B cell (primary cell): ENCODE measurements around the gene UBE2E3. TPM values are rescaled to one million over a fixed set of nuclear protein-coding genes. Genes with fewer than 3 reads are reported as not detected.

Experiments
- ATAC-seq: fragments of 200-7000 bp; cut with Tn5 transposase; one replicate; pipeline ENCODE4 v1.10.0; 2021; ENCODE audit warnings: low read depth, mild to moderate bottlenecking, moderate number of reproducible peaks, moderate library complexity
- CTCF ChIA-PET: fragments of 350-600 bp; sonication (Branson Sonifier 250); formaldehyde crosslinking; loops from one replicate; lab custom pipeline; 2021; ENCODE audit warnings: antibody characterized with exemption, inconsistent platforms; lab: Charles Lee
- POLR2A ChIA-PET: fragments of 350-600 bp; sonication (Branson Sonifier 250); formaldehyde crosslinking; loops from one replicate; lab custom pipeline; 2021; ENCODE audit warnings: antibody characterized with exemption; lab: Charles Lee
- DNase-seq: peaks from one replicate; pipeline ENCODE4 v3.0.0; 2013
- H2AFZ ChIP-seq: 2 replicates; pipeline ENCODE4 v1.6.1; 2012; ENCODE audit warnings: mild to moderate bottlenecking, low read depth, low read length; ENCODE audit not compliant: insufficient read depth, poor library complexity, severe bottlenecking
- H3K27ac ChIP-seq, 2 donors: 1 replicate in 1 of 2; 2 replicates in 1 of 2; pipeline ENCODE4 v1.5.1; 2012 to 2013; ENCODE audit warnings: low read length in 2 of 2, mild to moderate bottlenecking in 2 of 2, moderate library complexity in 1 of 2
- H3K27me3 ChIP-seq, 4 experiments: fragments of 200-600 bp in 1 of 4; sonication (generic) in 1 of 4; replicated peaks in 1 of 4; 1 replicate in 2 of 4; 2 replicates in 2 of 4; pipeline versions ENCODE4 v1.6.1 to v1.7.0; 2013 to 2016; ENCODE audit warnings: low read length in 3 of 4, mild to moderate bottlenecking in 2 of 4, mixed read lengths in 1 of 4, moderate library complexity in 1 of 4; ENCODE audit not compliant: insufficient read depth in 4 of 4, control insufficient read depth in 3 of 4; ENCODE audit errors: control extremely low read depth in 1 of 4
- H3K36me3 ChIP-seq, 2 experiments: replicated peaks in 1 of 2; 1 replicate in 1 of 2; 2 replicates in 1 of 2; pipeline versions ENCODE4 v1.6.1 to v1.7.1; 2013; ENCODE audit warnings: low read length in 1 of 2; ENCODE audit not compliant: insufficient read depth in 2 of 2, control insufficient read depth in 1 of 2; ENCODE audit errors: control extremely low read depth in 1 of 2, extremely low read depth in 1 of 2
- H3K4me1 ChIP-seq, 2 donors: fragments of 200-600 bp in 1 of 2; sonication (generic) in 1 of 2; 1 replicate in 1 of 2; 2 replicates in 1 of 2; pipeline versions ENCODE4 v1.5.1 to v1.6.1; 2013 to 2017; ENCODE audit warnings: low read length in 2 of 2; ENCODE audit not compliant: control insufficient read depth in 2 of 2, insufficient read depth in 2 of 2
- H3K4me2 ChIP-seq: replicated peaks from 2 replicates; pipeline ENCODE3; 2012; ENCODE audit warnings: mild to moderate bottlenecking, low read depth, low read length; ENCODE audit not compliant: poor library complexity, severe bottlenecking
- H3K4me3 ChIP-seq, 5 experiments: fragments of 200-600 bp in 1 of 5; sonication (generic) in 1 of 5; 1 replicate in 3 of 5; 2 replicates in 2 of 5; pipeline versions ENCODE4 v1.5.1 to v1.7.0; 2011 to 2016; ENCODE audit warnings: low read length in 4 of 5, mild to moderate bottlenecking in 4 of 5, low read depth in 2 of 5, control low read depth in 1 of 5, moderate library complexity in 1 of 5; ENCODE audit not compliant: insufficient read depth in 1 of 5; ENCODE audit errors: control extremely low read depth in 1 of 5, extremely low read depth in 1 of 5
- H3K79me2 ChIP-seq: fragments of 200-600 bp; sonication (generic); one replicate; pipeline ENCODE4 v1.6.0; 2016; ENCODE audit warnings: low read length; ENCODE audit not compliant: control insufficient read depth, insufficient read depth
- H3K9ac ChIP-seq: fragments of 200-600 bp; sonication (generic); 2 replicates; pipeline ENCODE4 v1.6.1; 2017; ENCODE audit warnings: mild to moderate bottlenecking, low read length, moderate library complexity
- H3K9me3 ChIP-seq, 3 donors: one replicate each; pipeline versions ENCODE4 v1.6.1 to v1.7.1; 2013; ENCODE audit warnings: low read length in 2 of 3; ENCODE audit not compliant: control insufficient read depth in 2 of 3, insufficient read depth in 1 of 3; ENCODE audit errors: control extremely low read depth in 1 of 3
- H4K20me1 ChIP-seq: 2 replicates; pipeline ENCODE4 v1.6.0; 2012; ENCODE audit warnings: mild to moderate bottlenecking, low read length; ENCODE audit not compliant: insufficient read depth, control insufficient read depth, poor library complexity, severe bottlenecking
- H3K27ac Mint-ChIP-seq: one replicate; pipeline ENCODE4 v1.8.0; 2021; ENCODE audit warnings: mixed read lengths
- H3K27me3 Mint-ChIP-seq: one replicate; pipeline ENCODE4 v1.8.0; 2021; ENCODE audit warnings: mixed read lengths
- H3K4me1 Mint-ChIP-seq: one replicate; pipeline ENCODE4 v1.8.0; 2021; ENCODE audit warnings: mixed read lengths
- H3K4me3 Mint-ChIP-seq: one replicate; pipeline ENCODE4 v1.8.0; 2021; ENCODE audit warnings: mixed read lengths
- H3K9me3 Mint-ChIP-seq: one replicate; pipeline ENCODE4 v1.8.0; 2022; ENCODE audit warnings: mixed read lengths; ENCODE audit not compliant: insufficient read depth
- CTCF ChIP-seq: fragments of 200-600 bp; IDR thresholded peaks from one replicate; pipeline ENCODE4 v1.8.0; 2022; ENCODE audit warnings: antibody characterized with exemption, mild to moderate bottlenecking
- EZH2 ChIP-seq: IDR thresholded peaks from 2 replicates; pipeline ENCODE4 v1.6.1; 2012; ENCODE audit warnings: borderline replicate concordance, low read depth, mild to moderate bottlenecking, moderate library complexity, low read length; ENCODE audit not compliant: insufficient read depth, poor library complexity, severe bottlenecking
- WGBS: methylation state at CpG from one replicate; pipeline ENCODE4 v1.1.5; 2013; ENCODE audit warnings: missing lambda C conversion rate; ENCODE audit not compliant: insufficient coverage; 5-methylcytosine and 5-hydroxymethylcytosine counted together
- intact Hi-C: fragments of 100-400 bp; cut with micrococcal nuclease; formaldehyde crosslinking; loops from one replicate; pipeline ENCODE4 v1.10.0; 2022
- polyA plus RNA-seq: library from polyadenylated mRNA; depleted of rRNA; stranded (reverse); fragments of >200 nt; gene quantifications from 2 replicates; pipeline ENCODE4 v1.2.3, GENCODE V29; 2012
- total RNA-seq, 2 donors: library from RNA; stranded (reverse); fragments of 120-200 nt in 1 of 2; gene quantifications; 1 replicate in 1 of 2; 2 replicates in 1 of 2; pipeline versions ENCODE4 v1.2.3 to v1.2.4, GENCODE V29; 2013 to 2022

UBE2E3 gene
- total and polyA plus RNA-seq, 2 donors (not counting 1 experiment from before 2014, with no cell fraction given) = 26.7 to 31.6 TPM

GRCh38 chr2:181007086-181007837 is 26.9 kb downstream of the UBE2E3 start:
- Histone ChIP-seq H3K9ac (no peak overlapping the region), H3K4me1 (no peaks in the 10 kb centered on the region), H4K20me1 (peaks cover 13% of the 10 kb centered on the region), H3K27me3 (no peaks in the 10 kb centered on the region), H3K79me2 (peaks cover 48% of the 10 kb centered on the region), H3K4me3 (no peak overlapping the region), H3K9me3 (no peaks in the 10 kb centered on the region), H3K36me3 (no peaks in the 10 kb centered on the region), H3K4me2 (no peak overlapping the region), H3K27ac (no peak overlapping the region), H2AFZ (no peak overlapping the region)
- Mint-ChIP-seq H3K4me3 (no peak overlapping the region), H3K9me3 (no peaks in the 10 kb centered on the region), H3K27ac (no peak overlapping the region), H3K27me3 (no peaks in the 10 kb centered on the region), H3K4me1 (peaks cover 23% of the 10 kb centered on the region)
- DNase-seq (no peak), ATAC-seq (no peak)
- ChIA-PET POLR2A (no interaction called here), CTCF (no interaction called here)
- no CpG with 5 or more reads among the region's 4 CpGs for WGBS
- intact Hi-C loops = no loop called here
- no peak for TF ChIP-seq EZH2
- no peak for TF ChIP-seq CTCF

- 100% methylated on average over 3 of the region's 3 CpGs for WGBS
- no peak overlapping the region for H3K4me3 ChIP-seq
- H2AFZ ChIP-seq = no peak overlapping the region
- Mint-ChIP-seq H3K4me1 (peaks cover 23% of the 10 kb centered on the region), H3K4me3 (no peak overlapping the region), H3K9me3 (no peaks in the 10 kb centered on the region), H3K27me3 (no peaks in the 10 kb centered on the region), H3K27ac (no peak overlapping the region)
- intact Hi-C loops = no loop called here
- H3K9me3 ChIP-seq = no peaks in the 10 kb centered on the region
- H3K27ac ChIP-seq = no peak overlapping the region
- peaks cover 56% of the 10 kb centered on the region for H3K79me2 ChIP-seq
- DNase-seq (no peak), ATAC-seq (no peak)
- H4K20me1 ChIP-seq = peaks cover 19% of the 10 kb centered on the region
- TF ChIP-seq CTCF = no peak
- TF ChIP-seq EZH2 = no peak
- H3K4me2 ChIP-seq = no peak overlapping the region
- H3K4me1 ChIP-seq = no peaks in the 10 kb centered on the region
- H3K9ac ChIP-seq = no peak overlapping the region
- H3K36me3 ChIP-seq = no peaks in the 10 kb centered on the region
- POLR2A ChIA-PET = no interaction called here
- CTCF ChIA-PET = no interaction called here
- no peaks in the 10 kb centered on the region for H3K27me3 ChIP-seq
These were observed 28.0 kb downstream of the UBE2E3 start for GRCh38 chr2:181008407-181008806.
